B cell (primary cell): Measurements from ENCODE around the gene HSPA12B. TPM values are rescaled to one million over a fixed set of nuclear protein-coding genes. Genes with fewer than 3 reads are reported as not detected.

Source experiments
- ATAC-seq: fragments of 200-7000 bp; cut with Tn5 transposase; one replicate; pipeline ENCODE4 v1.10.0; 2021; ENCODE audit warnings: low read depth, mild to moderate bottlenecking, moderate number of reproducible peaks, moderate library complexity
- CTCF ChIA-PET: fragments of 350-600 bp; sonication (Branson Sonifier 250); formaldehyde crosslinking; loops from one replicate; lab custom pipeline; 2021; ENCODE audit warnings: antibody characterized with exemption, inconsistent platforms; lab: Charles Lee
- POLR2A ChIA-PET: fragments of 350-600 bp; sonication (Branson Sonifier 250); formaldehyde crosslinking; loops from one replicate; lab custom pipeline; 2021; ENCODE audit warnings: antibody characterized with exemption; lab: Charles Lee
- DNase-seq: peaks from one replicate; pipeline ENCODE4 v3.0.0; 2013
- H2AFZ ChIP-seq: 2 replicates; pipeline ENCODE4 v1.6.1; 2012; ENCODE audit warnings: mild to moderate bottlenecking, low read depth, low read length; ENCODE audit not compliant: insufficient read depth, poor library complexity, severe bottlenecking
- H3K27ac ChIP-seq, 2 donors: 1 replicate in 1 of 2; 2 replicates in 1 of 2; pipeline ENCODE4 v1.5.1; 2012 to 2013; ENCODE audit warnings: low read length in 2 of 2, mild to moderate bottlenecking in 2 of 2, moderate library complexity in 1 of 2
- H3K27me3 ChIP-seq, 4 experiments: fragments of 200-600 bp in 1 of 4; sonication (generic) in 1 of 4; replicated peaks in 1 of 4; 1 replicate in 2 of 4; 2 replicates in 2 of 4; pipeline versions ENCODE4 v1.6.1 to v1.7.0; 2013 to 2016; ENCODE audit warnings: low read length in 3 of 4, mild to moderate bottlenecking in 2 of 4, mixed read lengths in 1 of 4, moderate library complexity in 1 of 4; ENCODE audit not compliant: insufficient read depth in 4 of 4, control insufficient read depth in 3 of 4; ENCODE audit errors: control extremely low read depth in 1 of 4
- H3K36me3 ChIP-seq, 2 experiments: replicated peaks in 1 of 2; 1 replicate in 1 of 2; 2 replicates in 1 of 2; pipeline versions ENCODE4 v1.6.1 to v1.7.1; 2013; ENCODE audit warnings: low read length in 1 of 2; ENCODE audit not compliant: insufficient read depth in 2 of 2, control insufficient read depth in 1 of 2; ENCODE audit errors: control extremely low read depth in 1 of 2, extremely low read depth in 1 of 2
- H3K4me1 ChIP-seq, 2 donors: fragments of 200-600 bp in 1 of 2; sonication (generic) in 1 of 2; 1 replicate in 1 of 2; 2 replicates in 1 of 2; pipeline versions ENCODE4 v1.5.1 to v1.6.1; 2013 to 2017; ENCODE audit warnings: low read length in 2 of 2; ENCODE audit not compliant: control insufficient read depth in 2 of 2, insufficient read depth in 2 of 2
- H3K4me2 ChIP-seq: replicated peaks from 2 replicates; pipeline ENCODE3; 2012; ENCODE audit warnings: mild to moderate bottlenecking, low read depth, low read length; ENCODE audit not compliant: poor library complexity, severe bottlenecking
- H3K4me3 ChIP-seq, 5 experiments: fragments of 200-600 bp in 1 of 5; sonication (generic) in 1 of 5; 1 replicate in 3 of 5; 2 replicates in 2 of 5; pipeline versions ENCODE4 v1.5.1 to v1.7.0; 2011 to 2016; ENCODE audit warnings: low read length in 4 of 5, mild to moderate bottlenecking in 4 of 5, low read depth in 2 of 5, control low read depth in 1 of 5, moderate library complexity in 1 of 5; ENCODE audit not compliant: insufficient read depth in 1 of 5; ENCODE audit errors: control extremely low read depth in 1 of 5, extremely low read depth in 1 of 5
- H3K79me2 ChIP-seq: fragments of 200-600 bp; sonication (generic); one replicate; pipeline ENCODE4 v1.6.0; 2016; ENCODE audit warnings: low read length; ENCODE audit not compliant: control insufficient read depth, insufficient read depth
- H3K9ac ChIP-seq: fragments of 200-600 bp; sonication (generic); 2 replicates; pipeline ENCODE4 v1.6.1; 2017; ENCODE audit warnings: mild to moderate bottlenecking, low read length, moderate library complexity
- H3K9me3 ChIP-seq, 3 donors: one replicate each; pipeline versions ENCODE4 v1.6.1 to v1.7.1; 2013; ENCODE audit warnings: low read length in 2 of 3; ENCODE audit not compliant: control insufficient read depth in 2 of 3, insufficient read depth in 1 of 3; ENCODE audit errors: control extremely low read depth in 1 of 3
- H4K20me1 ChIP-seq: 2 replicates; pipeline ENCODE4 v1.6.0; 2012; ENCODE audit warnings: mild to moderate bottlenecking, low read length; ENCODE audit not compliant: insufficient read depth, control insufficient read depth, poor library complexity, severe bottlenecking
- H3K27ac Mint-ChIP-seq: one replicate; pipeline ENCODE4 v1.8.0; 2021; ENCODE audit warnings: mixed read lengths
- H3K27me3 Mint-ChIP-seq: one replicate; pipeline ENCODE4 v1.8.0; 2021; ENCODE audit warnings: mixed read lengths
- H3K4me1 Mint-ChIP-seq: one replicate; pipeline ENCODE4 v1.8.0; 2021; ENCODE audit warnings: mixed read lengths
- H3K4me3 Mint-ChIP-seq: one replicate; pipeline ENCODE4 v1.8.0; 2021; ENCODE audit warnings: mixed read lengths
- H3K9me3 Mint-ChIP-seq: one replicate; pipeline ENCODE4 v1.8.0; 2022; ENCODE audit warnings: mixed read lengths; ENCODE audit not compliant: insufficient read depth
- EZH2 ChIP-seq: IDR thresholded peaks from 2 replicates; pipeline ENCODE4 v1.6.1; 2012; ENCODE audit warnings: borderline replicate concordance, low read depth, mild to moderate bottlenecking, moderate library complexity, low read length; ENCODE audit not compliant: insufficient read depth, poor library complexity, severe bottlenecking
- WGBS: methylation state at CpG from one replicate; pipeline ENCODE4 v1.1.5; 2013; ENCODE audit warnings: missing lambda C conversion rate; ENCODE audit not compliant: insufficient coverage; 5-methylcytosine and 5-hydroxymethylcytosine counted together
- intact Hi-C: fragments of 100-400 bp; cut with micrococcal nuclease; formaldehyde crosslinking; loops from one replicate; pipeline ENCODE4 v1.10.0; 2022
- polyA plus RNA-seq: library from polyadenylated mRNA; depleted of rRNA; stranded (reverse); fragments of >200 nt; gene quantifications from 2 replicates; pipeline ENCODE4 v1.2.3, GENCODE V29; 2012
- total RNA-seq, 2 donors: library from RNA; stranded (reverse); fragments of 120-200 nt in 1 of 2; gene quantifications; 1 replicate in 1 of 2; 2 replicates in 1 of 2; pipeline versions ENCODE4 v1.2.3 to v1.2.4, GENCODE V29; 2013 to 2022
- TF ChIP-seq, protein P1 (sequence below): fragments of 200-600 bp; IDR thresholded peaks from one replicate; pipeline ENCODE4 v1.8.0; 2022; ENCODE audit warnings: antibody characterized with exemption, mild to moderate bottlenecking

Gene HSPA12B
- total and polyA plus RNA-seq, 2 donors (not counting 1 experiment from before 2014, with no cell fraction given) = not detected

DNA sequence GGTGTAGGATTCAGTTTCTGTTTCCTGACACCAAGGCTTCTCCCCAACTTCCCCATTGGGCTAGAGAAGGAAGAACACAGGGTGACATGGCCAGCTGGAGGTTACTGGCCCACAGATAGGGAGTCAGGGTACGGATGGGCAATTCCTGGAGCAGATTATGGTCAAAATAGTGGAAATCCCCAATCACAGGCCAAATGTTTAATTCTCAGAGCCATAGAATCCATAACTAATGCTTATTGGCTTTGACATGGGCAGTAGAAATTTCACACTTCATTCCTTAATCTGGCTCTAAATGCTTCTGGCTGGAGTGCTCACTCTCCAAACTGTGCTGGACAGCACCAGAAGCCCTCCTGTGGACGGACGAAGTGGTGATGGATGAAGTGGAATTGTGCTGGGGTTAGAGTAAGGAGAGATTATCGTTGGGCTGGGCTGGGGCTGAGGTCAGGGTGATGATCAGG lies 21.0 kb upstream of the HSPA12B start:
- H3K27me3 Mint-ChIP-seq = peaks cover 17% of the 10 kb centered on the region
- H3K27ac Mint-ChIP-seq = no peak overlapping the region
- peaks cover 0 to 17% (median 0%) of the 10 kb centered on the region in 4 experiments for H3K27me3 ChIP-seq
- H4K20me1 ChIP-seq = no peaks in the 10 kb centered on the region
- H3K4me3 ChIP-seq = no peak overlapping the region
- H3K4me3 Mint-ChIP-seq = no peak overlapping the region
- H3K4me1 Mint-ChIP-seq = no peaks in the 10 kb centered on the region
- H3K36me3 ChIP-seq = no peaks in the 10 kb centered on the region
- no peak for TF ChIP-seq EZH2
- TF ChIP-seq, protein P1, sequence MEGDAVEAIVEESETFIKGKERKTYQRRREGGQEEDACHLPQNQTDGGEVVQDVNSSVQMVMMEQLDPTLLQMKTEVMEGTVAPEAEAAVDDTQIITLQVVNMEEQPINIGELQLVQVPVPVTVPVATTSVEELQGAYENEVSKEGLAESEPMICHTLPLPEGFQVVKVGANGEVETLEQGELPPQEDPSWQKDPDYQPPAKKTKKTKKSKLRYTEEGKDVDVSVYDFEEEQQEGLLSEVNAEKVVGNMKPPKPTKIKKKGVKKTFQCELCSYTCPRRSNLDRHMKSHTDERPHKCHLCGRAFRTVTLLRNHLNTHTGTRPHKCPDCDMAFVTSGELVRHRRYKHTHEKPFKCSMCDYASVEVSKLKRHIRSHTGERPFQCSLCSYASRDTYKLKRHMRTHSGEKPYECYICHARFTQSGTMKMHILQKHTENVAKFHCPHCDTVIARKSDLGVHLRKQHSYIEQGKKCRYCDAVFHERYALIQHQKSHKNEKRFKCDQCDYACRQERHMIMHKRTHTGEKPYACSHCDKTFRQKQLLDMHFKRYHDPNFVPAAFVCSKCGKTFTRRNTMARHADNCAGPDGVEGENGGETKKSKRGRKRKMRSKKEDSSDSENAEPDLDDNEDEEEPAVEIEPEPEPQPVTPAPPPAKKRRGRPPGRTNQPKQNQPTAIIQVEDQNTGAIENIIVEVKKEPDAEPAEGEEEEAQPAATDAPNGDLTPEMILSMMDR = no peak
- no peaks in the 10 kb centered on the region for H3K9me3 ChIP-seq
- ChIA-PET CTCF (interaction anchor here (0.8 to 2.5 kb wide), 12 partner anchors 9 to 493 kb away, joined by 3 to 13 read pairs (median 4); partner anchors contain the start of gene ADISSP), POLR2A (no interaction called here)
- ATAC-seq (no peak), DNase-seq (no peak)
- no peak overlapping the region for H3K9ac ChIP-seq
- no peak overlapping the region for H3K4me2 ChIP-seq
- H2AFZ ChIP-seq = no peak overlapping the region
- intact Hi-C loops = loop anchor here (2.0 kb wide), 1 partner anchor 35 kb away; no protein-coding TSS in a partner anchor
- WGBS = 94% methylated on average over 3 of the region's 4 CpGs
- no peaks in the 10 kb centered on the region for H3K9me3 Mint-ChIP-seq
- no peaks in the 10 kb centered on the region for H3K4me1 ChIP-seq
- H3K27ac ChIP-seq = no peak overlapping the region
- no peaks in the 10 kb centered on the region for H3K79me2 ChIP-seq

DNA sequence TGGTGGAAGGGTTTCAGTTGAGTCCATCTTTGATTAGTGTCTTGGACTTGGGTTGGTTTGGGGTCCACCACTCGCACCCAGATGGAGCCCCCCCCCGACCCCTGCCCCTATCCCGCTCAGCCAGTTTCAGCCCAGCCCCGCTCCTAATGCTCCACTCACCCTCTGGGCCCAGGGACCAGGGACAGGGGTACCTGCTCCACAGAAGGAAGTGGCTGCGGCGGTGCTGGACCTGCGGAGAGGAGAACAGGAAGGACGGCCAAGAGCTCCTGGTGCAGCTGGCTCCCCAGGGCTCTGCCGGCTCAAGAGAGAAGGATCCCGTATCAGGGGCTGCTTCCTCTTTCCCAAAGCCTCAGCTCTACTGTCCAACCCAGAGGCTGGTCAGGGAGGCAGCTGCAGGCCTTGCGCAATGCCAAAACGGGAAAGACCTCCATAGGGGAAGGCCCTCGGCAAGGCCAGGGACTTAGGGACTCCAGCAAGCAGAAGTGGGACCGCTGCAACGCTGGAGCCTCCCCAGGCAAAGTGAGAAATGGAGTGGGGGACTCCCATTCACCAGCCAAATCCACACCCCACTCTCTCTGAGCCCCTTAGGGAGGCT lies 20.1 kb upstream of the HSPA12B start, which contains the start of gene SIGLEC1:
Gene SIGLEC1 (minus strand): TSS at position 322 of the 595 bp plus-strand sequence. CDS start 5,472 bp downstream, outside the sequence.
- ChIA-PET CTCF (no interaction called here), POLR2A (no interaction called here)
- Histone ChIP-seq H2AFZ (no peak within 1 kb of the TSS), H3K9ac (no peak within 1 kb of the TSS), H4K20me1 (no peaks in the 10 kb centered on the region), H3K79me2 (no peaks in the 10 kb centered on the region), H3K4me3 (no peak within 1 kb of the TSS), H3K27me3 (peaks cover 0 to 17% (median 0%) of the 10 kb centered on the region in 4 experiments), H3K9me3 (no peaks in the 10 kb centered on the region), H3K4me1 (no peaks in the 10 kb centered on the region), H3K4me2 (no peak within 1 kb of the TSS), H3K27ac (no peak within 1 kb of the TSS), H3K36me3 (no peaks in the 10 kb centered on the region)
- Mint-ChIP-seq H3K27me3 (peaks cover 20% of the 10 kb centered on the region), H3K9me3 (no peaks in the 10 kb centered on the region), H3K4me1 (no peaks in the 10 kb centered on the region), H3K27ac (no peak within 1 kb of the TSS), H3K4me3 (no peak within 1 kb of the TSS)
- WGBS = 50% methylated on average over 13 of the region's 15 CpGs
- DNase-seq (no peak), ATAC-seq (no peak)
- no peak for TF ChIP-seq EZH2
- TF ChIP-seq, protein P1 = no peak
- intact Hi-C loops = no loop called here
